B cell (primary cell): ENCODE data around the gene TTLL5. TPM values are rescaled to one million over a fixed set of nuclear protein-coding genes. Genes with fewer than 3 reads are reported as not detected.

ENCODE experiments used
- ATAC-seq: fragments of 200-7000 bp; cut with Tn5 transposase; one replicate; pipeline ENCODE4 v1.10.0; 2021; ENCODE audit warnings: low read depth, mild to moderate bottlenecking, moderate number of reproducible peaks, moderate library complexity
- CTCF ChIA-PET: fragments of 350-600 bp; sonication (Branson Sonifier 250); formaldehyde crosslinking; loops from one replicate; lab custom pipeline; 2021; ENCODE audit warnings: antibody characterized with exemption, inconsistent platforms; lab: Charles Lee
- POLR2A ChIA-PET: fragments of 350-600 bp; sonication (Branson Sonifier 250); formaldehyde crosslinking; loops from one replicate; lab custom pipeline; 2021; ENCODE audit warnings: antibody characterized with exemption; lab: Charles Lee
- DNase-seq: peaks from one replicate; pipeline ENCODE4 v3.0.0; 2013
- H2AFZ ChIP-seq: 2 replicates; pipeline ENCODE4 v1.6.1; 2012; ENCODE audit warnings: mild to moderate bottlenecking, low read depth, low read length; ENCODE audit not compliant: insufficient read depth, poor library complexity, severe bottlenecking
- H3K27ac ChIP-seq, 2 donors: 1 replicate in 1 of 2; 2 replicates in 1 of 2; pipeline ENCODE4 v1.5.1; 2012 to 2013; ENCODE audit warnings: low read length in 2 of 2, mild to moderate bottlenecking in 2 of 2, moderate library complexity in 1 of 2
- H3K27me3 ChIP-seq, 4 experiments: fragments of 200-600 bp in 1 of 4; sonication (generic) in 1 of 4; replicated peaks in 1 of 4; 1 replicate in 2 of 4; 2 replicates in 2 of 4; pipeline versions ENCODE4 v1.6.1 to v1.7.0; 2013 to 2016; ENCODE audit warnings: low read length in 3 of 4, mild to moderate bottlenecking in 2 of 4, mixed read lengths in 1 of 4, moderate library complexity in 1 of 4; ENCODE audit not compliant: insufficient read depth in 4 of 4, control insufficient read depth in 3 of 4; ENCODE audit errors: control extremely low read depth in 1 of 4
- H3K36me3 ChIP-seq, 2 experiments: replicated peaks in 1 of 2; 1 replicate in 1 of 2; 2 replicates in 1 of 2; pipeline versions ENCODE4 v1.6.1 to v1.7.1; 2013; ENCODE audit warnings: low read length in 1 of 2; ENCODE audit not compliant: insufficient read depth in 2 of 2, control insufficient read depth in 1 of 2; ENCODE audit errors: control extremely low read depth in 1 of 2, extremely low read depth in 1 of 2
- H3K4me1 ChIP-seq, 2 donors: fragments of 200-600 bp in 1 of 2; sonication (generic) in 1 of 2; 1 replicate in 1 of 2; 2 replicates in 1 of 2; pipeline versions ENCODE4 v1.5.1 to v1.6.1; 2013 to 2017; ENCODE audit warnings: low read length in 2 of 2; ENCODE audit not compliant: control insufficient read depth in 2 of 2, insufficient read depth in 2 of 2
- H3K4me2 ChIP-seq: replicated peaks from 2 replicates; pipeline ENCODE3; 2012; ENCODE audit warnings: mild to moderate bottlenecking, low read depth, low read length; ENCODE audit not compliant: poor library complexity, severe bottlenecking
- H3K4me3 ChIP-seq, 5 experiments: fragments of 200-600 bp in 1 of 5; sonication (generic) in 1 of 5; 1 replicate in 3 of 5; 2 replicates in 2 of 5; pipeline versions ENCODE4 v1.5.1 to v1.7.0; 2011 to 2016; ENCODE audit warnings: low read length in 4 of 5, mild to moderate bottlenecking in 4 of 5, low read depth in 2 of 5, control low read depth in 1 of 5, moderate library complexity in 1 of 5; ENCODE audit not compliant: insufficient read depth in 1 of 5; ENCODE audit errors: control extremely low read depth in 1 of 5, extremely low read depth in 1 of 5
- H3K79me2 ChIP-seq: fragments of 200-600 bp; sonication (generic); one replicate; pipeline ENCODE4 v1.6.0; 2016; ENCODE audit warnings: low read length; ENCODE audit not compliant: control insufficient read depth, insufficient read depth
- H3K9ac ChIP-seq: fragments of 200-600 bp; sonication (generic); 2 replicates; pipeline ENCODE4 v1.6.1; 2017; ENCODE audit warnings: mild to moderate bottlenecking, low read length, moderate library complexity
- H3K9me3 ChIP-seq, 3 donors: one replicate each; pipeline versions ENCODE4 v1.6.1 to v1.7.1; 2013; ENCODE audit warnings: low read length in 2 of 3; ENCODE audit not compliant: control insufficient read depth in 2 of 3, insufficient read depth in 1 of 3; ENCODE audit errors: control extremely low read depth in 1 of 3
- H4K20me1 ChIP-seq: 2 replicates; pipeline ENCODE4 v1.6.0; 2012; ENCODE audit warnings: mild to moderate bottlenecking, low read length; ENCODE audit not compliant: insufficient read depth, control insufficient read depth, poor library complexity, severe bottlenecking
- H3K27ac Mint-ChIP-seq: one replicate; pipeline ENCODE4 v1.8.0; 2021; ENCODE audit warnings: mixed read lengths
- H3K27me3 Mint-ChIP-seq: one replicate; pipeline ENCODE4 v1.8.0; 2021; ENCODE audit warnings: mixed read lengths
- H3K4me1 Mint-ChIP-seq: one replicate; pipeline ENCODE4 v1.8.0; 2021; ENCODE audit warnings: mixed read lengths
- H3K4me3 Mint-ChIP-seq: one replicate; pipeline ENCODE4 v1.8.0; 2021; ENCODE audit warnings: mixed read lengths
- H3K9me3 Mint-ChIP-seq: one replicate; pipeline ENCODE4 v1.8.0; 2022; ENCODE audit warnings: mixed read lengths; ENCODE audit not compliant: insufficient read depth
- EZH2 ChIP-seq: IDR thresholded peaks from 2 replicates; pipeline ENCODE4 v1.6.1; 2012; ENCODE audit warnings: borderline replicate concordance, low read depth, mild to moderate bottlenecking, moderate library complexity, low read length; ENCODE audit not compliant: insufficient read depth, poor library complexity, severe bottlenecking
- WGBS: methylation state at CpG from one replicate; pipeline ENCODE4 v1.1.5; 2013; ENCODE audit warnings: missing lambda C conversion rate; ENCODE audit not compliant: insufficient coverage; 5-methylcytosine and 5-hydroxymethylcytosine counted together
- intact Hi-C: fragments of 100-400 bp; cut with micrococcal nuclease; formaldehyde crosslinking; loops from one replicate; pipeline ENCODE4 v1.10.0; 2022
- polyA plus RNA-seq: library from polyadenylated mRNA; depleted of rRNA; stranded (reverse); fragments of >200 nt; gene quantifications from 2 replicates; pipeline ENCODE4 v1.2.3, GENCODE V29; 2012
- total RNA-seq, 2 donors: library from RNA; stranded (reverse); fragments of 120-200 nt in 1 of 2; gene quantifications; 1 replicate in 1 of 2; 2 replicates in 1 of 2; pipeline versions ENCODE4 v1.2.3 to v1.2.4, GENCODE V29; 2013 to 2022
- TF ChIP-seq, protein P1 (sequence below): fragments of 200-600 bp; IDR thresholded peaks from one replicate; pipeline ENCODE4 v1.8.0; 2022; ENCODE audit warnings: antibody characterized with exemption, mild to moderate bottlenecking

The TTLL5 gene
- total and polyA plus RNA-seq, 2 donors (not counting 1 experiment from before 2014, with no cell fraction given), result 10.9 to 50.9 TPM

DNA sequence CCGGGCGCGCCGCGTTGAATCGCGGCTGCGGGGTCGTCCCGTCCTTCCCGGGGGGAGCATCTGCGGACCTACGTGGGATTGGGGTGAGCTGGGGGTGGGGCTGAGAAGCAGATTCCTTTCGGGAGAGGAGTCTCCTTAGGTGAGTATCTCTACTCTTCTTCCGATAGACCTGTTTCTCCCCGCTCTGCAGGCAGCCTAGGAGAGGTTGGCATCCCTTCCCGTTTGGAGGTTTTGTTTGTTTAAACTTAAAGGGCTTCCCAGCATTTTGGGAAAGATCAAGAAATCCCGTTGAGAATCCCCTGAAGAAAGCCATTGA, 411 bp downstream of the TTLL5 start:
- peak overlapping the region; percentile 73 to 95 (median 85) for H3K4me3 ChIP-seq
- H3K27ac ChIP-seq, result peak overlapping the region; percentile 80 to 96
- Mint-ChIP-seq H3K27me3 (no peaks in the 10 kb centered on the region), H3K4me3 (peak overlapping the region; percentile 95), H3K4me1 (peaks cover 27% of the 10 kb centered on the region), H3K9me3 (no peaks in the 10 kb centered on the region), H3K27ac (peak overlapping the region; percentile 96)
- no peaks in the 10 kb centered on the region for H3K9me3 ChIP-seq
- H3K79me2 ChIP-seq, result no peaks in the 10 kb centered on the region
- H2AFZ ChIP-seq, result peak overlapping the region; percentile 99
- CTCF ChIA-PET, result interaction anchor here (1.4 to 13.9 kb wide), 2 partner anchors 9 to 85 kb away, joined by 4 to 447 read pairs; partner anchors contain the start of gene FLVCR2
- H3K36me3 ChIP-seq, result peaks cover 2 to 10% of the 10 kb centered on the region in 2 experiments
- intact Hi-C loops, result loop anchor here (2.0 to 5.0 kb wide), 3 partner anchors 139 to 1169 kb away; partner anchors contain the start of genes BATF, IFT43, ISCA2 and NPC2
- ATAC-seq, result no peak
- POLR2A ChIA-PET, result interaction anchor here (0.6 to 1.5 kb wide), 4 partner anchors 82 to 1460 kb away, joined by 4 to 8 read pairs (median 6); partner anchors contain the start of gene FLVCR2
- H3K4me1 ChIP-seq, result peaks cover 14 to 15% of the 10 kb centered on the region in 2 donors
- H4K20me1 ChIP-seq, result no peaks in the 10 kb centered on the region
- WGBS, result 0% methylated on average over 14 of the region's 18 CpGs
- peak overlapping the region; percentile 89 for H3K4me2 ChIP-seq
- no peaks in the 10 kb centered on the region for H3K27me3 ChIP-seq
- DNase-seq, result no peak
- TF ChIP-seq, protein P1, sequence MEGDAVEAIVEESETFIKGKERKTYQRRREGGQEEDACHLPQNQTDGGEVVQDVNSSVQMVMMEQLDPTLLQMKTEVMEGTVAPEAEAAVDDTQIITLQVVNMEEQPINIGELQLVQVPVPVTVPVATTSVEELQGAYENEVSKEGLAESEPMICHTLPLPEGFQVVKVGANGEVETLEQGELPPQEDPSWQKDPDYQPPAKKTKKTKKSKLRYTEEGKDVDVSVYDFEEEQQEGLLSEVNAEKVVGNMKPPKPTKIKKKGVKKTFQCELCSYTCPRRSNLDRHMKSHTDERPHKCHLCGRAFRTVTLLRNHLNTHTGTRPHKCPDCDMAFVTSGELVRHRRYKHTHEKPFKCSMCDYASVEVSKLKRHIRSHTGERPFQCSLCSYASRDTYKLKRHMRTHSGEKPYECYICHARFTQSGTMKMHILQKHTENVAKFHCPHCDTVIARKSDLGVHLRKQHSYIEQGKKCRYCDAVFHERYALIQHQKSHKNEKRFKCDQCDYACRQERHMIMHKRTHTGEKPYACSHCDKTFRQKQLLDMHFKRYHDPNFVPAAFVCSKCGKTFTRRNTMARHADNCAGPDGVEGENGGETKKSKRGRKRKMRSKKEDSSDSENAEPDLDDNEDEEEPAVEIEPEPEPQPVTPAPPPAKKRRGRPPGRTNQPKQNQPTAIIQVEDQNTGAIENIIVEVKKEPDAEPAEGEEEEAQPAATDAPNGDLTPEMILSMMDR, result no peak
- peak overlapping the region; percentile 97 for H3K9ac ChIP-seq

DNA sequence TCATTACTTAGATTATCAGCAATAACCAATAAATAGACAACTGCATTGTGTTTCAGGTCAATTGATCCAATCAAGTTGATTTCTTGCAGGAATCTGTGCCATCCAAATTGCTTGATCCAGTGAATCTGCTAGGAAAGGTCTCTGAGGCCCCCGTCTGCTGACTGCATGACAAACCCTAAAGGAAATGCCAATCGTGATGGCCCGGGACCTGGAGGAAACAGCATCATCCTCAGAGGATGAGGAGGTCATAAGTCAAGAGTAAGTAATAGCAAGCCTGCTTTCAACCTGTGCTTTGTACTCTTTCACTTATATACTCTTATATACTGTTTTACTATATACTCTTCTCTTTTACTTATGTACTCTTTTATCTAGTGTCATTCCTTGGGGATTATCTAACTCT, 1.9 kb downstream of the TTLL5 start:
- intact Hi-C loops, result loop anchor here (5.0 kb wide), 1 partner anchor 141 kb away; the partner anchor contains the start of gene BATF
- WGBS, result 100% methylated on average over 2 of the region's 3 CpGs
- H2AFZ ChIP-seq, result no peak overlapping the region
- CTCF ChIA-PET, result interaction anchor here (1.2 kb wide), 1 partner anchor 9 kb away, joined by 4 read pairs; no protein-coding TSS in a partner anchor
- no peaks in the 10 kb centered on the region for H3K9me3 Mint-ChIP-seq
- H3K4me3 Mint-ChIP-seq, result peak overlapping the region; percentile 69
- H3K27ac Mint-ChIP-seq, result peak overlapping the region; percentile 41
- POLR2A ChIA-PET, result no interaction called here
- no peak overlapping the region for H3K4me3 ChIP-seq
- no peak overlapping the region for H3K4me2 ChIP-seq
- H3K79me2 ChIP-seq, result no peaks in the 10 kb centered on the region
- H3K4me1 Mint-ChIP-seq, result peaks cover 27% of the 10 kb centered on the region
- TF ChIP-seq, protein P1, result no peak
- no peak for TF ChIP-seq EZH2
- DNase-seq, result no peak
- H3K4me1 ChIP-seq, result peaks cover 14 to 15% of the 10 kb centered on the region in 2 donors
- H4K20me1 ChIP-seq, result no peaks in the 10 kb centered on the region
- no peaks in the 10 kb centered on the region for H3K27me3 Mint-ChIP-seq
- H3K27ac ChIP-seq, result no peak overlapping the region
- H3K9me3 ChIP-seq, result no peaks in the 10 kb centered on the region
- H3K27me3 ChIP-seq, result no peaks in the 10 kb centered on the region
- ATAC-seq, result no peak
- H3K36me3 ChIP-seq, result peaks cover 0 to 1% of the 10 kb centered on the region in 2 experiments
- no peak overlapping the region for H3K9ac ChIP-seq
